Activated CD4-positive, CD25-positive, alpha-beta regulatory T cell treated with anti-CD3 and anti-CD28 coated beads, Interleukin-2, amount 50 U/mL, for 24 hours (primary cell): Measurements from ENCODE around the gene ABAT.
A peak's percentile ranks its signal among the peaks of the same experiment; 100 is the strongest.

Experiments
- ATAC-seq, 2 donors: fragments of 150-1000 bp; cut with Tn5 transposase; one replicate each; pipeline ENCODE4 v1.10.0; 2021; ENCODE audit warnings: mild to moderate bottlenecking in 1 of 2, moderate library complexity in 1 of 2

ABAT gene

DNA sequence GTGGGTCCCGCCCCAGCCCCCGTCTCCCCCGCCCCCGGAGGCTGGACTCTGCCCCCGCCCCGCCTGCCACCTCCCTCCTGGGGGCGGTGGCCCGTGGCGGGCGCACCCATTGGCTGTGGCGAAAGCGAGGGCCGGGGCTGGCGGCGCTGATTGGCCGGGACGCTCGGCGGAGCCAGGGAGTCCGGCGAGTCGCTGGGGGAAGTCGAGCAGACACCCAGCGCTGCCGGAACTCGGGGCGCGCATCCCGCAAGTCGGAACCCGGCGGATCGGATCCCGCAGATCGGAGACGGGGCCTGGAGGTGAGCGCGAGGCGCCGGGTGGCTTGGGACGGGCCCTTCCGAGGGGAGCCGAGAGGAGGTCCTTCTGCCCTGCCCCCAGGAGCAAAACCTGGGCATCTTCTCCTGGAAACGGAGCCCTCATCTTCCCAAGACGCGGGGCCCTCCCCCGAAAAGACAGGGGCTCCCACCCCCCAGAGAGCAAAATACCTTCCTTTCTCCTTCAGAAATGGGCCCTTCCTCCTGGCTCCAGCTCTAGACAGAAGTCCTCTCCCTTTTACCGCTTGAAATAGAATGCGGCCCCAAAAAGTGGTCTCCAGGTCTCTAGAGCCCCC, at the start of gene ABAT:
TSS of gene ABAT (plus strand) at position 205 of the 610 bp plus-strand sequence. CDS start 61,123 bp downstream, outside the sequence.
- ATAC-seq = peak; percentile 96

DNA sequence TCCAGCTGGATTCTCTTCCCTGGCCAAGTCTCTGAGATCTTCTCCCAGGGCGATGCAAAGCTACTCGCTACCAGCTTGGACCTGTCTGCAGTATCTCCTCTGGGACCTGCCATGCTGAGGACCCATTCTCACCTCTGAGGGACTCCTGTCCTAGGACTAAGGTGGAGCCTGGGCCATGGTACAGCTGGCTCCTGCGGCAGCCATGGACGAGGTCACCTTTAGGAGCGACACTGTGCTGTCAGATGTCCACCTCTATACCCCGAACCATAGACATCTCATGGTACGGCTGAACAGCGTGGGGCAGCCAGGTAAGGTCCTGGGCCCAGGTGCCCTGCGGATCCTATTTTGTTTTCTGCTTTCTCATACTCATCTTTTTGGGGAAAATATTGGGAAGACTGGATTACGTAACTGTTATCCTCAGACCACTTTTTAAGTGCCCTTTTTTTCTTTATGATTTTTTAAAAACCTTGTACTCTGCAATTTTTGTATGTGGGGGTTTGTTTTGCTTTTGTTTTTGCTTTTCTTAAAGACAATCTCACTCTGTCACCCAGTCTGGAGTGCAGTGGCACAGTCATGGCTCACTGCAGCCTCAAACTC, 48.8 kb upstream of the ABAT start:
- ATAC-seq = no peak

DNA sequence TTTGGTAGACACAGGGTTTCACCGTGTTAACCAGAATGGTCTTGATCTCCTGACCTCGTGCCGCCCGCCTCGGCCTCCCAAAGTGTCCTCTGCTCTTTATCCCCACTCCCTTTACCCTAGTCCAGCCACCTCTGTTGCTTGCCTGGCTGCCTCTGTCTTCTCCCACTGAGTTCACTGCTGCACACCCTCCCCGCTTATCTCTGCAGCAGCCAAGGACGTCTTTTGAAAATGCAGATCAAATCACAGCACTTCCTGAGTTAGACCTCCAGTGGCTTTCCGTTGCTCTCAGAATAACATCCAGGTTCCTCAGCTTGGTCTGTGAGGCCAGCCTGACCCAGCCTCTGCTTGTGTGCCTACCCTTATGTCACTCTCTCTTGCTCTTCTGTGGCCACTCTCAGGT, 47.5 kb upstream of the ABAT start:
- ATAC-seq = no peak

DNA sequence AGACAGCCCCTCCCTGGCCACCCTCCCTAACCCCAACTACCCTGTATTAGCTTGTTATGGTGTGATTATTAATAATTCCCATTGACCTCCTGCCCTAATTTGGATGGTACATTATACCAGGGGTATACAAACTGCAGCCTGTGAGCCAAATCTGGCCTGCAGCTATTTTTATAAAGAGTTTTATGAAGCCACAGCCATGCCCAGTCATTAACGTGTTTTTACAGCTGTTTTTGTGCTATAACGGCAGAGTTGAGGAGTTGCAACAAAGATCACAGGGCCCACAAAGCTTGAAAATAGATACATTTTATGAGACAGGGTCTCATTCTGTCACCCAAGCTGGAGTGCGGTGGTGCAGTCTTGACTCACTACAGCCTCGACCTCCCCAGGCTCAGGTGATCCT, 47.0 kb upstream of the ABAT start:
- no peak for ATAC-seq

DNA sequence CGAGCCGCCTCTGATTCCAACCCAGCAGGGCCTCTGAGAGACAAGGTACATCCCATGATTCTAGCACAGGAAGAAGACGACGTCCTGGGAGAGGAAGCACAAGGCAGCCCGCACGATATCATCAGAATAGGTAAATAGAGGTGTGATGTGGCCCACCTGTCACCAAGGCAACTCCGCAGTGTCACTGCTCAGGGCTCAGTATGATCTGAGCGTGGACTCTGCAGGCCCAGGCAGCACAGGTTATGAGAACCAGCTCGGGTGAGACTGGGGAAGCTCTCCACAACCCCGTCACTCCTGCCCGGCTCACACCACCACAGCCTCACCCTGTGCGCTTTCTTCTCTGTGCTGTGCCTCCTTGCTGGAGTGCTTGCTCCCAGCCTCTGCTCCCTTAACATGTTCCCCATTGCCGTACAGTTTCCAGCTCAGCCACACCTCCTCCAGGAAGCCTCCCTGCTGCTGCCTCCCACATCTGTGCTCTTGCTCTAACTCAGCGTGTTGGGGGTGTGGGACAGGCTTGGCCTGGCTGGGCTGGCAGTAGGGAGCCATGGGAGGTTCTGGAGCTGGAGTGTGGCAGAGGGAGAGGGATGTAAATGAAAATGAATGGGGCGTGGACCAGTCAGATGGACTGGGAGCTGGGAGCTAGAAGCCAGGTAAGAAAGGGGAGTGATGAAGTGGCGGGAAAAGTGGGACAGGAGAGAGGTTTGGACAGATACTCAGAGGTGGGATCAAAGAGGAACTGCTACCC, 45.3 kb upstream of the ABAT start:
- no peak for ATAC-seq

DNA sequence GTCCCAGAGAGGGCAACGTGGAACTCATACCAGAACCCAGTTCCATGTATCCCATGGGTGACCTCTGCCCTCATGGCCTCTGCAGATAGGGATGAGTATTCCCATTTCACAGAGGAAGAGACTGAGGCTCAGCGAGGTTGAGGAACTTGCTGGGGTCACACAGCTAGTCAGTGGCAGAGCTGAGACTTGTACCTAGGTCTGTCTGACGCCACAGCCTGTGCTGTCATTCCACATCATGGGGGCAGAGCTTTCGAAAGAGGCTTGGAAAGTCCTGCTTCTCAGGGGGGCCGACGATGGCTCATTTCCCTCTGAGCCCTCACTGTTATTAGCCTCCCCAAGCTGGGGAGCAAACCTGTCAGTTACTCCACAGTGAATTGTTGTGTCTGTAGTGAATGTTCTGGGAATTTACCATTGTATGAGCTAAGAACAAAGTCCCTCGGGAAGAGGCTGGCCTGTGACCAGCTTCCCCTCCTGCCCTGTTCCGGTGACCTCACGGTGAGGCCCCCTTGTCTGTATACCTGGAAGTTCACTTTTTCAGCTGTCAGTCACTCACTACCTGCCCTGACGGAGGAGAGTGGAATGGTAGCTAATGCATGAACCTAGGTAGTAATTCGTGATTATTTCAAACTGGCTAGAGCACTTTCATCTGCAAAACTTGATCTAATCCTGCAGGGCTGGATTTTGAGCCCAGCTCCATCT, 44.0 kb upstream of the ABAT start:
- no peak for ATAC-seq

DNA sequence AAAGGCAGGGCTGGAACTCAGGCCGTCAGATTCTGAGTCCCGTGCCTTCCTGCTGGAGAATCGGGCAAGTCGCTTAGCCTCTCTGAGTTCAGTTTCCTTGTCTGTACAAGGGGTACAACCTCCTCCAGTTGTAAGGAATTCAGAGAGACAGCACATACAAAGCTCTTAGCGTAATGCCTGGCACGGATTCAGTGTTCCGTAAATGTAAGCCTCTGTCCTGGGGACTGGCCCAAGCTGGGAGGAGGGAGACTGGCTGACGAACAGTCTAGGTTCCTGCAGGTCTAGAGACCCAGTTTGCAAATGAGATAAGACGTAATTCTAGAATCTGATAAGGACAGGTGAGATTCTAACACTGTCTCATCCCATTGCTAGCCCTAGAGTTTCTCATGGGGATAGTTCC, 43.0 kb upstream of the ABAT start:
- no peak for ATAC-seq

DNA sequence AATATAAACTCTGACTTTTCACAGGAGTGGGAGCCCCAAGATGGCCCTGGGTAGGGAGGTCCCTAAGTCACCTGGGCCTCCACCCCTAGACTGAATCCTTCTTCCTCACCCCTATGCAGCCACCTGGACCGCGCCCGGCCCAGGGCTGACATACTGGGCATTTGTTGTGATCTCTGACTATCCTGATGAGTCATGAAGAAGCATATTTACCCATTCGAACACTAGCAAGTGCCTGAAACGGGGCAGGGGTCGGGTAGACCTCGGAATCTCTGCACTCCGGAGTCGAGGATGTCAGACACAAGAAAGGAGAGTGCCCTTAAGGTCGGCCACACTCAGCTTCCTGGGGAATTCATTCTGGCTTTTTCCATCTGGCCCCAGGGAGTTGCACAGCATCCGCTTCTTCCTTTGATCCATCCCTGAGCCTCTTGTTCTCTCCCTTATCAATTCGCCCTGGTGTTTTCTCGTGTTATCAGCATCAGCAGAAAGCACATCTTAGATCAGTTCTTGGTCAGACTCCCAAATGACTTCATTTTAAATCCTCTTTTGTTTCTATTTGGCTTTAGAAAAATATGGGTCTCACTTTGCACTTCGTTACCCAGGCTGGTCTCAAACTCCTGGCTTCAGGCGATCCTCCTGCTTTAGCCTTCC, 42.5 kb upstream of the ABAT start:
- ATAC-seq = no peak

DNA sequence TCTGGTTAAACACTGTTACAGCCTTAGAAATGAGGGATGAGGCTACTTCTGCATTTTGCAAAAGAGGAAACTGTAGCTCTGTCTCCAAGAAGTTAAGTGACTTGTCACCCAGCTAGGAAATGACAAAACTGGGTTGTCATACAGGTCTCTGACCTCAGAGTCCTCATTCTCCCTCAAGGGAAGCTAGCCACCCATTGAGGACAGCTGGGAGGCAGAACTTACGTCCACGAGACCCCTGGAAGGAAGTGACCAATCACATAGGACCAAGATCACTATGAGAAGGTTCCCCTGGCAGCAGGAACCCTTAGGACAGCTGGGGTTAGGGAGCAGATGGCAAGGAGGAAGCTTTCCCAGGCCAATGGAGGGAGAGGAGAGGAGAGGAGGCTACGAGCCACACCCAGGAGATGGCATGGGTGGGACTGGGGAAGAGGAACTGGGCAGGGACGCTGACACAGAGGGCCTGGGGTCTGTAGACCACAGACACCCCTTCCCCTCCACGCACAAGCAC, 41.7 kb upstream of the ABAT start:
- no peak for ATAC-seq

DNA sequence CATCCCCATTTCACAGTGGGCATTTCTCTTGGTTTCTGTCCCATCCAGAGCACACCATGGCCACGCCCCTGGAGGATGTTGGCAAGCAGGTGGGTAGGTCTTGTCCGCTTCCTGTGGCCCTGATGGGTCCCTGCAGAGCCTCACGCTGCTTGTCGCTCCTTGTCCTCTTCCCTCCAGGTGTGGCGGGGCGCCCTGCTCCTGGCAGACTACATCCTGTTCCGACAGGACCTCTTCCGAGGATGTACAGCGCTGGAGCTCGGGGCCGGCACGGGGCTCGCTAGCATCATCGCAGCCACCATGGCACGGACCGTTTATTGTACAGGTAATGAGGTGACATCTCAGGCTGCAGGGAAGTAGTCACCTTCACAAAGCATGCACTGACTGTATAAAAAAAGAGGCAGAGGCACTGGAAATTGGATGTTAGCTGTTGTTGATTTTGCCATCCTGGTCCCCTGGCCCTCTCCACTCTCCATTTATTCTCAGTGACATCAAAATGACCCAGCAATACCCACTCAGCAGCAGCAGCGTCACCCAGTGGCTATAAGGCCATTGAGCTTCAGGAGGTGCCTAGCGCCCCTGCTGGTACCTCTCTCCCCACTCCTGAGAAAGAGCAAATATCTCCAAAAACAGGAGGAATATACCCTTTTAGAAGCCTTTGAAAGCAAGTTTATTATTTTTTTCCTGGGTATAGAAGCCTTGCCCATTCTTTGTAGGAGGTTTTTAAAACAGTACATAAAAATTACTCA, 39.3 kb upstream of the ABAT start:
- no peak for ATAC-seq

DNA sequence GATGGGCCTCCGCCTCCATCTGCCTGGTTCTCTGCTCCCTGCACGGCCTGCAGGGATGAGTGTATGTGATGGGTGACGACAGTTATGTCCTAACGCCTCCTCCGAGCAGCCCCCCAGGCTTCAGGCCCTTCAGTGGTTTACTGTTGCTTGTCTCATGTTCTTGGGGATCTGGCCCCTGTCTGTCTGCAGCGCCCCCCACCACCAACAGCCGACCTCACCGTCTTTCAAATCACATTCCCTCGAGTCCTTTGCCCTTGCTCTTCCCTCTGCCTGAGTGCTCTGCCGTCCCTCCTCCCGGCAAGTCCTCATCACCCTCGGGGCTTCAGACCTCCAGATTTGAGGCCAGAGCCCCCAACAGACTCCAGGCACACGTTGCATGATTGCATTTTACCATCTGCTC, 34.7 kb upstream of the ABAT start:
- no peak for ATAC-seq

DNA sequence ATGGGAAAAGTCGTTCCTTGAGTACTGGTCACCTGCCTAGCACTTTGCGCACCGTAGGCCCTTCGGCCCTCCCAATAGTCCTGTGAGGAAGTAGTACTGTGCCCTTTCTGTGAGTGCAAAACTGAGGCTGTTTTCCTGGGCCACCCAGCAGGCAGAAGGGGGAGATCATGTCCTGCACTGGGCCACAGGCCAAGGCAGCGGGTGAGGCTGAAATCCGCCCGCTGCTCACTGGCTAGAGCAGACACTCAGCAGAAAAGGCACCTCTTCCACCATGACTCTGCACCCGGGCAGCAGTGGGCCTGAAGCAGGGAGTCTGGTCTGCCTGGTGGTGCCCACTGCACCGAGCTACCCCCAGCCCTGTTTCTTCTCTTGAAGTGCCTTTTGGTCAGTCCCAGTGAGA, 32.7 kb upstream of the ABAT start:
- no peak for ATAC-seq

DNA sequence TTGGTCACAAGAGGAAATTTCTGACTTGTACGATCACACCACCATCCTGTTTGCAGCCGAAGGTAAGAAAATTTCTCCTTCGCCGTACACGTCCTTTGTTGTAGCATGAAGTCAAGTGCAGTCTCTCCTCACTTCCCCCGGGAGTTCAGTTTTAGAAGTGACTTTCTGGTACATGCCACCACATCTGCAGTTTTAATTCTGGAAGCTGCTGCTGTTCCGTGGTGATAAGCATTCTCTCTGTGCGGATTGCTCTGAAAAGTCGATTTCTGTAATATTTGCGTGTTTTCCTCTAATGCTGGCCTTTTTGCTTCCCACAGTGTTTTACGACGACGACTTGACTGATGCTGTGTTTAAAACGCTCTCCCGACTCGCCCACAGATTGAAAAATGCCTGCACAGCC, 32.3 kb upstream of the ABAT start:
- ATAC-seq = no peak

DNA sequence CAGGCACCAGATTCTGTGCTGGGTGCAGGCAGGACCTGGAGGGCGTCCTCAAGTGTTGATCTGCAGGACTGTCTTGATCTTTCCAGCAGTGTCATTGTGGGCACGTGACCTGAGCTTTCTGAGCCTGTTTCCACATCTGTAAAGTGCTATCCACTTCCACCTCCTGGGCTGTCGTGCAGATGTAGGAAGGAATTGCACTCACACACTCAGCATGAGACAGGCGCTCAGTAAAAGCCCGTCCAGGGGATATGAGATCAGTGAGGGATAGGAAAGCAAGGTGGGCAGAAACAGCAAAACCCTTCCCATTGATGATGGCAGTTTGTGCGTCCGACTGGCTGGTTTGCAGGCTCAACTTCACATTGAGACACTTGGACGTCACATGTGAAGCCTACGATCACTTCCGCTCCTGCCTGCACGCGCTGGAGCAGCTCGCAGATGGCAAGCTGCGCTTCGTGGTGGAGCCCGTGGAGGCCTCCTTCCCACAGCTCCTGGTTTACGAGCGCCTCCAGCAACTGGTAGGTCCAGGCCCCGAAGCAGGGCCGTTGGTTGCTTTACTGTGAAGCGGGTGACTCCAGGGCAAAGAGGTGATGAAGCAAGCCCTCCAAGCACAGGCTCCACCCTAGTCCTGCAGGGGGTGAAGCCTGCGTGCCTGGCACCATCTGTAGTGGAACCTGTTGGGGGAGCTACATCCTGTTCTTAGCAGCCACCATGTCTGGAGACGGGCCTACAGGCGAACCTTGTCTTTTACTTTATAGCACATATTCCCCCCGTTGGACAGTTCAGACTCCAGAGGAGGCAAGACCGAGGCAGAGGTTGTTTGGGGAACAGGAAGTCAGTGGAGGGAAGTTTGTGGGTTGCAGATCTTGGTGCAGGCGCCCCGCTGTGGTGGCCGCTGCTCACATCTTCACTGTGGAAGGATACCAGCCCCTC, 29.9 kb upstream of the ABAT start:
- no peak for ATAC-seq

DNA sequence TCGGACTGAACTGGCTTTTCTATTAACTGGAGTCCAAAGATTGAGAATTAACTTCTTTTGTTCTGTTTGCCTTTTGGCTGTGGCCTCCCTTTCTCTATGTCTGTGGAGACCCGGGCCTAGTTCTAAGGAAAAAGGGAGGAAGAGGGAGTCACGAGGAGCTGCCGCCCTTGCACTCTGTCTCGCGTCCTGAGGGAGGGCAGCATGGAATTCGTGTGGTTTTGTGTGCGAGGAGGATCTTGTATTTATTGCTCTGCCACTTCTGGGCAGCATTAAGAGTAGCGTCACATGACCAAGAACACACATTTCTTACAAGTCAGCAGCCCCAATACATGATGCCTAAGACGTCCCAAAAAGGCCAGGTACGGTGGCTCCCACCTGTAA, 29.3 kb upstream of the ABAT start:
- ATAC-seq = no peak

DNA sequence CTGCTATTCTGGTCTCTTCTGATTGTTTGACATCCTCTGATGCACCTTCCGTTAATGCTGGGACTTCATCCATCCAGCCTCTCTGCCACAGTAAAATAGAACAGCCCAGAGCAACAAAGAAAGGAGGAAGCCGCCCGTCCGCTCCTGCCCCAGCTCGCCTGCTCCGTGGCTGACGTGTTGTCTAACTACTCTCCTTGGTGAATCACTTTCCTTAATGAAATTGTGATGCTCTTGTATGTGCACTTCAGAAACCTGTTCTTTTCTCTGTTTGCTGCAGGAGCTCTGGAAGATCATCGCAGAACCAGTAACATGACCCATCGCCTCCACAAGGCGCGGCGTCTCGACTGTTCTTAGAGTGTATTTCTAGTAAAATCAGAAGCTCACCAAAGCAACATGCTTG, 28.6 kb upstream of the ABAT start:
- no peak for ATAC-seq

DNA sequence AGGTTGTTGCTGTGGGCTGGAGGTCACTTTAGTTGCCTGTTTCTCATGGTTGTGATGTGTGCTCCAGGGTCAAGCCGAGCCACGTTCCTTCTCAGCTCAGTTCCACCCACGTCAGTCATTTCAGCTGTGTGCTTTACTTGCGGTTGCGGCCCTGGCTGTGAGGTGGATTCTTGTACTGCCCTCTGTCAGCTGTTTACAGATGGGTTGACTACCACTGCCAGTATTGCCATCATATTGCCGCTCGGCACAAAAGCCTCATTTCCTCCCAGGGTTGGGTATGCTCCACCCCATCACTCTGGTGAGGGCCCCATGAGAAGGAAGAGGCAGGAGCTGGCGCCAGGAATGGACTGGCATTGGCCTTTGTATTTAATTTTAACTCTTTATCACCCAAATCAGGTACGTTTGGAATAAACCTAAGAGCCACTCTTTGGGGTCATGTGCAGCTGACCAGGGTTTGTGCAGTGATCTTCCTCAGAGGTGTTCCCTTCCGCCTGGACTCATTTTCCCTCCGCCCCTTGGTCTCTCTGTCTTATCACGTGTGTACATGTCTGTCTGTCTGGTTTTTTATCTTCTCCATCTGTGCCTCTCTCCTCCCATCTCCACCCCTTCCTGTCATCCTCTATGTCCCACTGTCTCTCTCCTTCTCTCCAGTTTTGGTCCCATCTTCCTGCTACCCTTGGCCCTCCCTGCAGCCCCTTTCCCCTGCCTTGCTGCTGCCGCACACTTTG, 27.9 kb upstream of the ABAT start:
- ATAC-seq = no peak

DNA sequence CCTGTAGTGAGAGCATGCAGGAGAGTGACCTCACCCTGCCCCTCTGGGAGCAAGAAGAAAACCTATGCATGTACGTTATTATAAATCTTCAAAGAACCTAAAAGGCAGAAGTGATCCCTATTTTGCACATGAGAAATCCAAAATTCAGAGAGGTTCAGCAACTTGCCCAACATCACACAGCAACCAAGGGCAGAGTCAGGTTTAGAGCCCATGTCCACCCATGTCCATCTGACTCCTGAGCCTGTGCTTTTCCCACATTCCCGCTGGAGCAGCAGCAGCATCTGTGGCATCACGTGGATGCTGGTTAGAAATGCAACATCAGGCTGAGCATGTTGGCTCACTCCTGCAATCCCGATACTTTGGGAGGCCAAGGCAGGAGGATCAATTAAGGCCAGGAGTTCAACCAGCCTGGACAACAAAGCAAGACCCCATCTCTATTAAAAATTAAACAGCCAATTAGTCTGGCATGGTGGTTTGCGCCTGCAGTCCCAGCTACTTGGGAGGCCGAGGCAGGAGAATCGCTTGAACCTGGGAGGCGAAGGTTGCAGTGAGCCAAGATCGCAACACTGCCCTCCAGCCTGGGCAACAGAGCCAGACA, 26.6 kb upstream of the ABAT start:
- no peak for ATAC-seq

DNA sequence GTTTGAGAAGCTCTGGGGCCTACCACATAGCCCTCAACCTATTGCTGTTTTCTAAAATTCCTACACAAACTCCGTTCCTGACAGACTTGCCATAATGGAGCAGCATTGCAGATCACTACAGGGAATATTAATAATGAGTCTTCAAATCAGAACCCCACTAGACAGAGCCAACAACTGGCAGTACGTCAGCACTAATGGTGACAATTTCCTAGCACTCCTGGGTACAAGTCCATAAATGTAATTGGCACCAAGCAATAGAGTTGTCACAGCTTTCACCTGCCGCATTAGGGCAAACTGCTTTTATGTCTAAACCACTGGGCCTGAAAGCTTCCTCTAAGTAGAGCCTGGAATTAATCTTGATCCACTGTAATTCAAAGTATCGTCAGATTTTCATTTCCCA, 25.5 kb upstream of the ABAT start:
- no peak for ATAC-seq
